ENCODE measurements around the gene E4F1. TPM values are rescaled to one million over a fixed set of nuclear protein-coding genes. Genes with fewer than 3 reads are reported as not detected.

The E4F1 gene
- total and polyA plus RNA-seq, 2 of the 8 experiments (the other 6 are each of a cell fraction or from before 2014, with no cell fraction given): 22.2 to 27.0 TPM

DNA sequence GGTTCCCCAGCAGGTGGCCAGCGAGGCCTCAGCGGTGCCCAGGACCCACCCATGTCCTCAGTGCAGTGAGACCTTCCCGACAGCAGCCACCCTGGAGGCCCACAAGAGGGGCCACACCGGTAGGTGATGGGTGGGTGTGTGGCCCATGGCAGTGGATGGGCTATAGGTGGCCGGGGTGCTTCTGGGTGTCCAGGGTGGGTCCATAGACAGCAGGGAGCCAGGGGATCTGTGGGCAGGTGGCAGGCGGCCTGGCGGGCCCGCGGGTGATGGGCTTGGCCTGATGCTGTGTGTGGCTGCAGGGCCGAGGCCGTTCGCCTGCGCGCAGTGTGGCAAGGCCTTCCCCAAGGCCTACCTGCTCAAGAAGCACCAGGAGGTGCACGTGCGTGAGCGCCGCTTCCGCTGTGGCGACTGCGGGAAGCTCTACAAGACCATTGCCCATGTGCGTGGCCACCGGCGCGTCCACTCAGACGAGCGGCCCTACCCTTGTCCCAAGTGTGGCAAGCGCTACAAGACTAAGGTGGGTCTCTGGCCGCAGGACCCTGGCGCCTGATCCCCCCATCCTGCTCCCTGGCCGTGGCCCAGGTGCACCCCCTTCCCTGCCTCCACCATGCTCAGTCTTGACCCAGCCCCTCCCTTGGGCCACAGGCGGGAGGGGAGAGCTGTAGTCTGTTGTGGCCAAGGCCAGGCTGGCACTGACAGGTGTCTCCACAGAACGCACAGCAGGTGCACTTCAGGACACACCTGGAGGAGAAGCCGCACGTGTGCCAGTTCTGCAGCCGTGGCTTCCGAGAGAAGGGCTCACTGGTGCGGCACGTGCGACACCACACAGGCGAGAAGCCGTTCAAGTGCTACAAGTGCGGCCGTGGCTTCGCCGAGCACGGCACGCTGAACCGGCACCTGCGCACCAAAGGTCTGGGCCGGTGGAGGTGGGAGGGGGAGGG lies 10.8 kb downstream of the E4F1 start (continued):
- TF ChIP-seq SIRT6 (IDR thresholded peaks at IDR 0.05; ENCODE audit: low read length): no peak
- TF ChIP-seq CREB1 (IDR thresholded peaks at IDR 0.05): no peak
- no peak for TF ChIP-seq RBBP5 (IDR thresholded peaks at IDR 0.05; ENCODE audit: borderline replicate concordance, low read depth, low read length)
- TF ChIP-seq SRF (IDR thresholded peaks at IDR 0.05; ENCODE audit: low read depth, low read length): no peak
